IPS-18c (cell line): ENCODE results near the gene TENM4.

Experiments
- H3K4me3 ChIP-seq: 2 replicates; pipeline ENCODE4 v1.7.0; 2013; ENCODE audit warnings: low read depth, mild to moderate bottlenecking, low read length, moderate library complexity; ENCODE audit not compliant: insufficient read depth
- H3K9me3 ChIP-seq: one replicate; pipeline ENCODE4 v1.6.1; 2013; ENCODE audit warnings: mild to moderate bottlenecking, low read length, moderate library complexity; ENCODE audit not compliant: control insufficient read depth, insufficient read depth

The TENM4 gene

DNA sequence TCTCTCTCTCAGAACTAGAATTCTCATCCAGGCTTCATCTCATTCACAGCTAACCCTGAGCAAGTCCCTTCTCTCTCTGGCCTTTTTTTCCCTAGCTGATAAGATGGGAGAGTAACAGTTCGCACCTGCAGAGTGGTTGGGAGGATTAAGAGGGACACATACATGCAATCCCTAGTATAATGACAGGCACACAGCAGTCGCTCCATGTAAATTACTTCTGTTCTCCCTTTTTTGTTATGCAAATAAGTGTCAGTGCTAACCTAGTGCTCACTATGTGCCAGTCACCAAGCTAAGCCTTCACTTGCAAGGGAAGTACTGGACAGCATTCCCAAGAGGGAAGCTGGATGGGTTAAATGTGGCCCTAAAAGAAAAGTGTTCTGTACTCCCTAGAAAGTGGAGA is 63.4 kb downstream of the TENM4 start:
- 0 out of 2 replicates have a peak overlapping the region, but pooled peaks have one; percentile 11 for H3K4me3 ChIP-seq
- peaks cover 9% of the 10 kb centered on the region for H3K9me3 ChIP-seq

- Histone ChIP-seq H3K9me3 (peaks cover 9% of the 10 kb centered on the region), H3K4me3 (no peak overlapping the region)
These were observed 64.8 kb downstream of the TENM4 start for GRCh38 chr11:79375818-79376550.

- Histone ChIP-seq H3K9me3 (peaks cover 9% of the 10 kb centered on the region), H3K4me3 (no peak overlapping the region)
These were observed 66.1 kb downstream of the TENM4 start for GRCh38 chr11:79374727-79375126.

DNA sequence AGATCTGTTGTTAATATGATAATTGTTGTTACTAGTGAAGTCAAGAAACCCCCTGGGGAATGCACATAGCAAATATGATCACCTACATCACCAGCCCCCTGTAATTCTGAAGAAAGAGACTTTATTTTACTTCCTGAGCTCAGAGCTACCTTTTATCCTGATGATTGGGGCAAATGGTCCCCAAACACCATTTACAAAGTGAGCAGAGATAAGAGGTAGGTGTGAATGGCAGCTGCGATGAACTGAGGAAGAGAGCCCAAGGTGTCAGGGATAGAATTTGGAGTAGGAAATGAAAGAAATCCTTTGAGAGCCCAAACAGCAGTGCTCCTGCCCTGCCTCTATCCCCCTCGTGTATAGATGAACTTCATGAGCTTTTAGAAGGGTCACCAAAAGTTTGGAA is 69.1 kb downstream of the TENM4 start:
- peaks cover 2% of the 10 kb centered on the region for H3K9me3 ChIP-seq
- no peak overlapping the region for H3K4me3 ChIP-seq

DNA sequence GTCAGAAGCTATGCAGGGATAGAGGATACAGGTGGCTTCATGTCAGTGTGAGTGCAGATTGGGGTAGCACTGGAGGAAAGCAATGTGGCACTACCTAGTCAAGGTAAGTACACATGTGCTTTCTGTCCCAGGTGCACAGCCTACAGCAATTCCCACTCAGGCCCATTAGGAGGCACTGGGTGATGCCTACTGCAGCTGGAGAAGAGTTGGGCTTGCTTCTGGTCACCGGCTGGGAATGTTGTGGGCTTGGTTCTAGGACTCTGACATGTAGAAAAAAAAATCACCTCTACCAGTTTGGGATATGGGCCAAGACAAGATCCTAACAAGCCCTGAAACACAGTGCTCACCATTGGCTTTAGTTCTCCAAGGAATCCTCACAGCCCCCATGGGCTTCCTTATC is 69.7 kb downstream of the TENM4 start:
- Histone ChIP-seq H3K9me3 (no peaks in the 10 kb centered on the region), H3K4me3 (no peak overlapping the region)

- no peaks in the 10 kb centered on the region for H3K9me3 ChIP-seq
- H3K4me3 ChIP-seq = no peak overlapping the region
These were observed 71.8 kb downstream of the TENM4 start for GRCh38 chr11:79369055-79369454.

DNA sequence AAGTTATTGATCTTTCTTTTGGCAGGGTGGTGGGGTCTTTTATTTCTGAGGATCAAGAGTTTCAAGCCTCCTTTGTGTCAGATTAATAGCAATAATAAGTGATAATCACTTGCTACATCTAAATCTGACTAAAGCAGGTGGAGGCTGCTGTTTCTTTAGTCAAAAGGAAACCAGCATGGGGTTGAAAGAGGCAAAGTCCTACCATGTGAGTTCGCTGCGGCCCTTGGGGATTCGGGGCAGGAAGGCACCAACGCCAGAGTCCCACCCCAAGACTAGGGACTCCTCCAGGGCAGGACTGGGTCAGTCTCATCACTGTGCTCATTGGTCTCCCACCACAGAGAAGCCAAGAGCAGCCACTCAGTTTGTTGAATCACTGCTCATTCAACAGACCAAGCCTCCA is 73.0 kb downstream of the TENM4 start:
- Histone ChIP-seq H3K9me3 (no peaks in the 10 kb centered on the region), H3K4me3 (no peak overlapping the region)

- Histone ChIP-seq H3K9me3 (no peaks in the 10 kb centered on the region), H3K4me3 (no peak overlapping the region)
These were observed 74.6 kb downstream of the TENM4 start for GRCh38 chr11:79366218-79366617.

DNA sequence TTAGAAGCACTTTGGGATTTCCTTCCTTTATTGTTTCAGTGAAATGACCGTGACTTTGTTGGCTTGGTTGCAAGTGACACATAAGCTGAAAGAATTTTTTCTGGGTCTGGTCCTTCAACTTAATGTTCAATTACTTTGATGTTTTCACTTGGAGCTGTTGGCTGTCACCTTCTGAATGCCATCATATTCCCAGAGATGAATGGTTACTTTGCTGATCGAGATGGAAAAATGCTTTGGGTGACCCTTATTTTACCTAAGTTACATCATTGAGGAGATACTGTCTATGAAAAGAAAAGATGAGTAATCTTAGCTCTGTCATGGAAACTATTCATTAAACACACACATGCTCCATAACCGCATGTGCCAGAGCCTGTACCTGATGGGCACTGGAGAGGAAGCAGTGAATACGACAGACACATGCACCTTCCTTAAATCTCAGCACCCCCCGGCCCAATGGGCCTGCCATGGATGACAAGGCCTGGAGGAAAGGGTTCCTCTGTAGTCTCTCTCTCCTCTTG is 76.9 kb downstream of the TENM4 start:
- H3K4me3 ChIP-seq = no peak overlapping the region
- no peaks in the 10 kb centered on the region for H3K9me3 ChIP-seq

- H3K4me3 ChIP-seq = no peak overlapping the region
- H3K9me3 ChIP-seq = no peaks in the 10 kb centered on the region
These were observed 77.6 kb downstream of the TENM4 start for GRCh38 chr11:79363256-79363655.

GRCh38 chr11:79362821-79363220 is 78.0 kb downstream of the TENM4 start:
- H3K4me3 ChIP-seq = no peak overlapping the region
- H3K9me3 ChIP-seq = no peaks in the 10 kb centered on the region

DNA sequence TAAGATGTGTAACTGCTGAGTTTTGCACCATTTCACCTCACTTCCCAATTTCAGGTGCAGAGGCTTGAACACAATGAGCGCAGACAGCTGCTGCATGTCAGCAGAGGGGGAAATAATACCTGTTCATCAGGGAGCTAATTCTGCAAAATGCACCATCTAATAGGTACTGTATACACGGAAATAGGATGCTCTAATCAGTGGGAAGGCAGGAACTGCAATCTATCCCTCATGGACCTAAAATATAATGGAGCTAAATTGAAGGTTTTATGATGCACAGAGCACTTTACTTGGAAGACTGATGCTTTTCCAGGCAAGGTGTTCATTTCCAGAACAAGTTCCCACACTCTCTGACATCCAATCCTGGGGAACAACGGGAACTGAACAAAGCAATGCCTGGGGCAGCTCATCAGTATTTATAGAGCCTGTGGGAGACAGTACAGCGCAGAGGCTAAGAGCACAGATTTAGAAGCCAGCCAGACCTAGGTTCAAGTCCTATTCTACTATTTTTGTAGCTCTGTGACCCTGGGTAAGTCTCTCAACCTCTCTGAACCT is 78.5 kb downstream of the TENM4 start:
- no peak overlapping the region for H3K4me3 ChIP-seq
- H3K9me3 ChIP-seq = no peaks in the 10 kb centered on the region

DNA sequence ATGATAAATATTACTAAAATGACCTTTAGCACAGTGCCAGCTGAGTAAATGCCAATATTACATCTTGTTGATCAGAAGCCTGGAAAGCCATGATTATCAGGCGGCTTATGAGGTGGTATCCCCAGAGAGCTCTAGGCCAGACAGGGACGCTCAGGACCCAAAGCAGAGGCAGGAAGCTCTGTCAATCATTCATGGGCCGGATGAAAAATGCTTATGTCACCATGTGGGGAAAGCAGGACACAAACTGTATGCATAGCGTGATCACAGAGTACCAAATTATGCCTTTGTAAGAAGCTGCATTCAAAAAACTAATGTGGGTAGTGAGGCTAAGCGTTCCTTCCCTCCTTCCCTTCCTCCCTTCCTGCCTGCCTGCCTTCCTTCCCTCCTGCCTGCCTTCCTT is 82.6 kb downstream of the TENM4 start:
- Histone ChIP-seq H3K9me3 (peaks cover 2% of the 10 kb centered on the region), H3K4me3 (no peak overlapping the region)

- no peak overlapping the region for H3K4me3 ChIP-seq
- peaks cover 2% of the 10 kb centered on the region for H3K9me3 ChIP-seq
These were observed 87.1 kb downstream of the TENM4 start for GRCh38 chr11:79353706-79354105.

GRCh38 chr11:79352349-79352703 is 88.5 kb downstream of the TENM4 start:
- Histone ChIP-seq H3K9me3 (peaks cover 2% of the 10 kb centered on the region), H3K4me3 (no peak overlapping the region)

- H3K9me3 ChIP-seq = no peaks in the 10 kb centered on the region
- no peak overlapping the region for H3K4me3 ChIP-seq
These were observed 91.7 kb downstream of the TENM4 start for GRCh38 chr11:79348976-79349682.

- H3K9me3 ChIP-seq = no peaks in the 10 kb centered on the region
- no peak overlapping the region for H3K4me3 ChIP-seq
These were observed 94.8 kb downstream of the TENM4 start for GRCh38 chr11:79346021-79346420.

GRCh38 chr11:79344753-79345294 is 96.0 kb downstream of the TENM4 start:
- Histone ChIP-seq H3K4me3 (no peak overlapping the region), H3K9me3 (no peaks in the 10 kb centered on the region)
